Cardiac muscle cell (in vitro differentiated cells and primary cell): ENCODE data around the gene SCGB1A1. TPM values are rescaled to one million over a fixed set of nuclear protein-coding genes. Genes with fewer than 3 reads are reported as not detected.

Experiments used
- DNase-seq, 2 donors: peaks; one replicate each; pipeline versions ENCODE4 v3.0.0 to v3.0.0-alpha.2; 2010 to 2017; ENCODE audit warnings: low read depth in 1 of 2, low spot score in 1 of 2
- H3K27ac ChIP-seq: fragments of 200-600 bp; sonication (generic); 2 replicates; pipeline ENCODE4 v1.5.1; 2016
- H3K27me3 ChIP-seq: fragments of 200-600 bp; sonication (generic); 2 replicates; pipeline ENCODE4 v1.6.0; 2016; ENCODE audit warnings: control low read depth
- H3K36me3 ChIP-seq: fragments of 200-600 bp; sonication (generic); 2 replicates; pipeline ENCODE4 v1.5.1; 2016; ENCODE audit warnings: control low read depth
- H3K4me1 ChIP-seq: fragments of 200-600 bp; sonication (generic); 2 replicates; pipeline ENCODE4 v1.8.1; 2017; ENCODE audit warnings: low read depth, mild to moderate bottlenecking, mixed run types
- H3K4me3 ChIP-seq: fragments of 200-600 bp; sonication (generic); 2 replicates; pipeline ENCODE4 v1.5.1; 2016; ENCODE audit warnings: mild to moderate bottlenecking
- H3K9me3 ChIP-seq: fragments of 200-600 bp; sonication (generic); 2 replicates; pipeline ENCODE4 v1.5.1; 2017; ENCODE audit warnings: low read depth, mild to moderate bottlenecking, control low read depth
- polyA plus RNA-seq: library from polyadenylated mRNA; unstranded; fragments of >200 nt; fragmentation: Nextera tagmentation; extraction: Ambion mirVana; gene quantifications from 2 replicates; pipeline ENCODE4 v1.2.1, GENCODE V29; 2016
- total RNA-seq: library from RNA; depleted of rRNA; stranded (reverse); fragments of >200 nt; gene quantifications from 2 replicates; pipeline ENCODE4 v1.2.3, GENCODE V29; 2016
- TF ChIP-seq, protein P1 (sequence below): IDR thresholded peaks from 2 replicates; pipeline ENCODE4 v1.5.1; 2012; ENCODE audit warnings: low read depth, mild to moderate bottlenecking, low read length

Gene SCGB1A1
- total and polyA plus RNA-seq, 2 experiments from 2014 or later = not detected

DNA sequence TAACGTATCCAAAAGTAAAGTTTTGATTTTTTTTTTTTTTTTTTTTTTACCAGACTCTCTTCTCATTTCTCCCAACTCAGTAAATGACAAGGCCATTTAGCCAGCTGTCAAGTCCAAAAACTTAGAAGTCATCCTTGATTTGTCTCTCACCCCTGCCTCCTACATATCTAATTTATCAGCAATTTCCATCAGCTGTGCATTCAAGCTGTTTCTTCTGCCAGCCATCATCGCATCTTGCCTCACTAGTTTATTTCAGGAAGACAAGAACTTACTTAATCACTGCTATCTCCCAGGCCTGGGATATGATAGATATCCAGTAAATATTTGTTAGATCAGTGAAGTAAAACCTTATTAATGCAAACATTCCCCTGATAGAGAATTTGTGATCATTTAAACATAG is 47.6 kb downstream of the SCGB1A1 start:
- Histone ChIP-seq H3K4me3 (no peak overlapping the region), H3K36me3 (no peaks in the 10 kb centered on the region), H3K4me1 (peaks cover 7% of the 10 kb centered on the region), H3K27me3 (no peaks in the 10 kb centered on the region), H3K27ac (no peak overlapping the region), H3K9me3 (no peaks in the 10 kb centered on the region)
- TF ChIP-seq, protein P1, sequence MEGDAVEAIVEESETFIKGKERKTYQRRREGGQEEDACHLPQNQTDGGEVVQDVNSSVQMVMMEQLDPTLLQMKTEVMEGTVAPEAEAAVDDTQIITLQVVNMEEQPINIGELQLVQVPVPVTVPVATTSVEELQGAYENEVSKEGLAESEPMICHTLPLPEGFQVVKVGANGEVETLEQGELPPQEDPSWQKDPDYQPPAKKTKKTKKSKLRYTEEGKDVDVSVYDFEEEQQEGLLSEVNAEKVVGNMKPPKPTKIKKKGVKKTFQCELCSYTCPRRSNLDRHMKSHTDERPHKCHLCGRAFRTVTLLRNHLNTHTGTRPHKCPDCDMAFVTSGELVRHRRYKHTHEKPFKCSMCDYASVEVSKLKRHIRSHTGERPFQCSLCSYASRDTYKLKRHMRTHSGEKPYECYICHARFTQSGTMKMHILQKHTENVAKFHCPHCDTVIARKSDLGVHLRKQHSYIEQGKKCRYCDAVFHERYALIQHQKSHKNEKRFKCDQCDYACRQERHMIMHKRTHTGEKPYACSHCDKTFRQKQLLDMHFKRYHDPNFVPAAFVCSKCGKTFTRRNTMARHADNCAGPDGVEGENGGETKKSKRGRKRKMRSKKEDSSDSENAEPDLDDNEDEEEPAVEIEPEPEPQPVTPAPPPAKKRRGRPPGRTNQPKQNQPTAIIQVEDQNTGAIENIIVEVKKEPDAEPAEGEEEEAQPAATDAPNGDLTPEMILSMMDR = no peak
- DNase-seq = no peak

- Histone ChIP-seq H3K27me3 (no peaks in the 10 kb centered on the region), H3K4me1 (peaks cover 18% of the 10 kb centered on the region), H3K27ac (no peak overlapping the region), H3K9me3 (no peaks in the 10 kb centered on the region), H3K4me3 (no peak overlapping the region), H3K36me3 (no peaks in the 10 kb centered on the region)
- TF ChIP-seq, protein P1 = no peak
- no peak for DNase-seq
Observed at GRCh38 chr11:62468577-62468976, 49.7 kb downstream of the SCGB1A1 start.

DNA sequence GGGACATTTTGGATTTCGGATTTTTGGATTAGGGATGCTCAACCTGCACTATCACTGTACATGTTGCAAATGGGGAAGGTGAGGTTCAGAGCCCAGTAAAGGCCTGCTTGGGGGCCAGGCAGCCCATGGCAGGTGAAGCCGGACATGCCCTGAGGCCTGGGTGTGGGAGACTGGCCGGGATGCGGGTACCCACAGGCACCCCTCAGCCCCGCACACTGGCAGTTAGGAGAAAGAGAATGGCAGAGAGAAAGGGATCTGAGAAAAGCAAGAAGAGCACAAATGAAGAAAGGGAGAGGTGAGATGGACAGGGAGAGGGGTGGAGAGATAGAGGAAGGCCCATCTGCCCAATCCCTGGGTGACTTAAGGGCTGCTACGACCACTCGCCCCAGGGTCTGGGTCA is 52.8 kb downstream of the SCGB1A1 start:
- Histone ChIP-seq H3K9me3 (no peaks in the 10 kb centered on the region), H3K4me3 (no peak overlapping the region), H3K27ac (peak overlapping the region; percentile 92), H3K36me3 (no peaks in the 10 kb centered on the region), H3K27me3 (no peaks in the 10 kb centered on the region), H3K4me1 (peaks cover 14% of the 10 kb centered on the region)
- TF ChIP-seq, protein P1 = no peak
- no peak for DNase-seq

GRCh38 chr11:62472063-62472884 is 53.4 kb downstream of the SCGB1A1 start:
- peaks cover 11% of the 10 kb centered on the region for H3K4me1 ChIP-seq
- peak; percentile 55 to 81 for DNase-seq
- H3K27me3 ChIP-seq = no peaks in the 10 kb centered on the region
- no peaks in the 10 kb centered on the region for H3K36me3 ChIP-seq
- H3K9me3 ChIP-seq = no peaks in the 10 kb centered on the region
- TF ChIP-seq, protein P1 = no peak
- H3K4me3 ChIP-seq = no peak overlapping the region
- H3K27ac ChIP-seq = peak overlapping the region; percentile 92

Other genes starting within 250 kb of the SCGB1A1 start
- gene SCGB1D1, start 228.8 kb upstream of the SCGB1A1 start, total RNA-seq = not detected in 2 replicates
- gene SCGB1D1, start 228.8 kb upstream of the SCGB1A1 start, polyA plus RNA-seq = not detected in 2 replicates
- not detected in 2 replicates for gene SCGB2A1, start 210.4 kb upstream of the SCGB1A1 start, total RNA-seq
- gene SCGB2A1, start 210.4 kb upstream of the SCGB1A1 start, polyA plus RNA-seq = not detected in 2 replicates
- gene SCGB1D2, start 176.8 kb upstream of the SCGB1A1 start, total RNA-seq = not detected in 2 replicates
- gene SCGB1D2, start 176.8 kb upstream of the SCGB1A1 start, polyA plus RNA-seq = not detected in 2 replicates
- not detected in 2 replicates for gene SCGB2A2, start 148.9 kb upstream of the SCGB1A1 start, total RNA-seq
- not detected in 2 replicates for gene SCGB2A2, start 148.9 kb upstream of the SCGB1A1 start, polyA plus RNA-seq
- gene SCGB1D4, start 120.0 kb upstream of the SCGB1A1 start, total RNA-seq = not detected in 2 replicates
- not detected in 2 replicates for gene SCGB1D4, start 120.0 kb upstream of the SCGB1A1 start, polyA plus RNA-seq
- 6.8 and 6.9 TPM in 2 replicates for gene ASRGL1, start 81.6 kb upstream of the SCGB1A1 start, total RNA-seq
- gene ASRGL1, start 81.6 kb upstream of the SCGB1A1 start, polyA plus RNA-seq = 17.1 and 21.5 TPM in 2 replicates
- 50.1 and 77.1 TPM in 2 replicates for gene AHNAK, start 127.8 kb downstream of the SCGB1A1 start, total RNA-seq
- gene AHNAK, start 127.8 kb downstream of the SCGB1A1 start, polyA plus RNA-seq = 10.9 and 13.4 TPM in 2 replicates
- 1,990 and 2,091 TPM in 2 replicates for gene EEF1G, start 154.9 kb downstream of the SCGB1A1 start, total RNA-seq
- gene EEF1G, start 154.9 kb downstream of the SCGB1A1 start, polyA plus RNA-seq = 769 and 853 TPM in 2 replicates
- 14.9 and 29.1 TPM in 2 replicates for gene TUT1, start 172.5 kb downstream of the SCGB1A1 start, total RNA-seq
- gene TUT1, start 172.5 kb downstream of the SCGB1A1 start, polyA plus RNA-seq = 18.7 and 32.1 TPM in 2 replicates
- gene MTA2, start 182.8 kb downstream of the SCGB1A1 start, total RNA-seq = 101 and 108 TPM in 2 replicates
- 22.9 and 31.9 TPM in 2 replicates for gene MTA2, start 182.8 kb downstream of the SCGB1A1 start, polyA plus RNA-seq
- 21.1 and 42.8 TPM in 2 replicates for gene EML3, start 193.7 kb downstream of the SCGB1A1 start, total RNA-seq
- gene EML3, start 193.7 kb downstream of the SCGB1A1 start, polyA plus RNA-seq = 32.0 and 38.4 TPM in 2 replicates
- gene ROM1, start 194.2 kb downstream of the SCGB1A1 start, total RNA-seq = 3.3 and 3.5 TPM in 2 replicates
- 6.9 and 7.9 TPM in 2 replicates for gene ROM1, start 194.2 kb downstream of the SCGB1A1 start, polyA plus RNA-seq
- 46.4 and 52.0 TPM in 2 replicates for gene B3GAT3, start 203.0 kb downstream of the SCGB1A1 start, total RNA-seq
- 53.0 and 64.9 TPM in 2 replicates for gene B3GAT3, start 203.0 kb downstream of the SCGB1A1 start, polyA plus RNA-seq
- 110 TPM in 2 replicates for gene GANAB, start 227.6 kb downstream of the SCGB1A1 start, total RNA-seq
- 143 and 151 TPM in 2 replicates for gene GANAB, start 227.6 kb downstream of the SCGB1A1 start, polyA plus RNA-seq
- gene INTS5, start 234.3 kb downstream of the SCGB1A1 start, total RNA-seq = 33.9 and 36.3 TPM in 2 replicates
- 32.2 and 40.1 TPM in 2 replicates for gene INTS5, start 234.3 kb downstream of the SCGB1A1 start, polyA plus RNA-seq
- gene C11orf98, start 246.2 kb downstream of the SCGB1A1 start, total RNA-seq = 136 and 141 TPM in 2 replicates
- 115 and 136 TPM in 2 replicates for gene C11orf98, start 246.2 kb downstream of the SCGB1A1 start, polyA plus RNA-seq
- 3.8 and 11.0 TPM in 2 replicates for gene CSKMT, start 246.3 kb downstream of the SCGB1A1 start, total RNA-seq
- 14.1 and 25.1 TPM in 2 replicates for gene CSKMT, start 246.3 kb downstream of the SCGB1A1 start, polyA plus RNA-seq